Measurements from ENCODE around the gene NFIA.

GRCh38 chr1:61379693-61380092 lies 297.3 kb downstream of the NFIA start:
- TF ChIP-seq CTCF (IDR thresholded peaks at IDR 0.05) = no peak
- TF ChIP-seq POLR2A (IDR thresholded peaks at IDR 0.05) = no peak
- no peak for TF ChIP-seq POLR2AphosphoS5 (IDR thresholded peaks at IDR 0.05)
